Erythroblast (primary cell): ENCODE measurements around the gene MAPT.

Experiments used
- DNase-seq, 2 experiments: peaks; one replicate each; lab custom pipeline; 2025; lab: John Stamatoyannopoulos, UW
- GATA1 ChIP-seq: IDR thresholded peaks from 2 replicates; pipeline ENCODE4 v1.6.1; 2011; ENCODE audit warnings: low read depth, mild to moderate bottlenecking, control low read depth, low read length, moderate library complexity
- POLR2A ChIP-seq: IDR thresholded peaks from 2 replicates; pipeline ENCODE4 v1.6.1; 2011; ENCODE audit warnings: mild to moderate bottlenecking, low read length

MAPT gene

GRCh38 chr17:45992904-45993303 is 98.5 kb downstream of the MAPT start:
- no peak for DNase-seq
- TF ChIP-seq POLR2A (no peak), GATA1 (no peak)

- DNase-seq: no peak
- TF ChIP-seq GATA1 (no peak), POLR2A (no peak)
Observed at GRCh38 chr17:45993962-45994627, 99.7 kb downstream of the MAPT start.

- TF ChIP-seq GATA1 (no peak), POLR2A (no peak)
- DNase-seq: no peak
Observed at GRCh38 chr17:45994987-45995386, 100.6 kb downstream of the MAPT start.

GRCh38 chr17:45995627-45996270 is 101.4 kb downstream of the MAPT start:
- DNase-seq: no peak
- TF ChIP-seq GATA1: no peak

GRCh38 chr17:45996282-45996937 is 102.1 kb downstream of the MAPT start:
- TF ChIP-seq POLR2A (no peak), GATA1 (no peak)
- no peak for DNase-seq

- no peak for DNase-seq
- TF ChIP-seq POLR2A: no peak
- no peak for TF ChIP-seq GATA1
Observed at GRCh38 chr17:45997166-45997565, 102.8 kb downstream of the MAPT start.

- TF ChIP-seq POLR2A (no peak), GATA1 (no peak)
- no peak for DNase-seq
Observed at GRCh38 chr17:45997624-45998023, 103.3 kb downstream of the MAPT start.

GRCh38 chr17:45998987-45999899 is 104.9 kb downstream of the MAPT start, which contains the start of gene STH:
Gene STH, plus strand, starts transcription at chr17:45999250. Its CDS starts 30 bp downstream, at chr17:45999280.
- DNase-seq: no peak
- TF ChIP-seq POLR2A (no peak), GATA1 (no peak)

GRCh38 chr17:45999900-46000290 is 105.5 kb downstream of the MAPT start:
- no peak for DNase-seq
- TF ChIP-seq GATA1 (no peak), POLR2A (no peak)

- TF ChIP-seq GATA1 (no peak), POLR2A (no peak)
- no peak for DNase-seq
Observed at GRCh38 chr17:46000292-46000691, 105.9 kb downstream of the MAPT start.

- DNase-seq: no peak
- no peak for TF ChIP-seq GATA1
- TF ChIP-seq POLR2A: no peak
Observed at GRCh38 chr17:46000757-46001156, 106.4 kb downstream of the MAPT start.

GRCh38 chr17:46001390-46002310 is 107.3 kb downstream of the MAPT start:
- TF ChIP-seq GATA1 (no peak), POLR2A (no peak)
- no peak for DNase-seq
